Panc1 (cell line): ENCODE data around the gene RNF41. TPM values are rescaled to one million over a fixed set of nuclear protein-coding genes. Genes with fewer than 3 reads are reported as not detected.

Source experiments
- ATAC-seq: fragments of 200-7000 bp; cut with Tn5 transposase; 2 replicates; pipeline ENCODE4 v1.9.1; 2020; ENCODE audit warnings: mild to moderate bottlenecking, moderate library complexity
- BruUV-seq: library from RNA; stranded (reverse); fragments of 400-500 nt; replicated peaks from 2 replicates; lab custom pipeline; 2021; lab: Mats Ljungman, UMichigan
- CTCF ChIA-PET: fragments of 300-600 bp; sonication (Branson Sonifier 250); formaldehyde crosslinking; loops from one replicate; lab custom pipeline; 2022; ENCODE audit warnings: antibody characterized with exemption; lab: Charles Lee
- POLR2A ChIA-PET: fragments of 300-600 bp; sonication (Branson Sonifier 250); formaldehyde crosslinking; loops from one replicate; lab custom pipeline; 2022; ENCODE audit warnings: antibody characterized with exemption; lab: Charles Lee
- DNase-seq: peaks from one replicate; pipeline ENCODE4 v3.0.0-alpha.2; 2010; ENCODE audit warnings: low read depth, low spot score
- H3K27ac ChIP-seq: 2 replicates; pipeline ENCODE4 v1.5.1; 2011; ENCODE audit warnings: mild to moderate bottlenecking, low read length, inconsistent platforms
- H3K27me3 ChIP-seq: fragments of 200-500 bp; sonication (Bioruptor generic); 2 replicates; pipeline ENCODE4 v1.6.0; 2014; ENCODE audit warnings: low read length, inconsistent platforms; ENCODE audit not compliant: control insufficient read depth, insufficient read depth
- H3K36me3 ChIP-seq: fragments of 200-500 bp; sonication (Bioruptor generic); 2 replicates; pipeline ENCODE4 v1.5.1; 2014; ENCODE audit warnings: inconsistent platforms, mild to moderate bottlenecking, low read length, moderate library complexity; ENCODE audit not compliant: control insufficient read depth, insufficient read depth
- H3K4me1 ChIP-seq: 2 replicates; pipeline ENCODE4 v1.5.1; 2011; ENCODE audit warnings: inconsistent platforms, mild to moderate bottlenecking, low read length, moderate library complexity; ENCODE audit not compliant: control insufficient read depth, insufficient read depth
- H3K4me3 ChIP-seq, 2 experiments: 2 replicates each; pipeline ENCODE4 v1.5.1; 2011 to 2012; ENCODE audit warnings: low read depth in 2 of 2, low read length in 2 of 2, mild to moderate bottlenecking in 2 of 2, inconsistent platforms in 1 of 2, moderate library complexity in 1 of 2
- H3K9me3 ChIP-seq: fragments of 200-500 bp; sonication (Bioruptor generic); 2 replicates; pipeline ENCODE4 v1.5.1; 2014; ENCODE audit warnings: low read depth, mild to moderate bottlenecking, inconsistent platforms, low read length, moderate library complexity; ENCODE audit not compliant: control insufficient read depth, insufficient read depth
- POLR2AphosphoS5 ChIP-seq: IDR thresholded peaks from 2 replicates; pipeline ENCODE4 v1.6.1; 2012; ENCODE audit warnings: mild to moderate bottlenecking, low read depth, low read length, moderate library complexity
- SIN3A ChIP-seq: IDR thresholded peaks from 2 replicates; pipeline ENCODE4 v1.6.1; 2012; ENCODE audit warnings: low read depth, mild to moderate bottlenecking, low read length, moderate library complexity, borderline replicate concordance; ENCODE audit not compliant: insufficient read depth
- TCF7L2 ChIP-seq: IDR thresholded peaks from 2 replicates; pipeline ENCODE4 v1.6.1; 2011; ENCODE audit warnings: mild to moderate bottlenecking, low read depth, low read length, inconsistent platforms
- in situ Hi-C: cut with HindIII; loops from 2 replicates; pipeline ENCODE4 v1.10.0; 2016; ENCODE audit warnings: low sequenced_read_pairs, low pct_unique_long_range_greater_than_20kb
- intact Hi-C: fragments of 100-400 bp; cut with micrococcal nuclease; formaldehyde crosslinking; loops from one replicate; pipeline ENCODE4 v1.10.0; 2022; ENCODE audit not compliant: unreplicated experiment
- total RNA-seq: library from RNA; stranded (reverse); gene quantifications from one replicate; pipeline ENCODE4 v1.2.1, GENCODE V29; 2021; ENCODE audit not compliant: unreplicated experiment
- TF ChIP-seq, protein P1 (sequence below), 2 experiments: IDR thresholded peaks; 2 replicates each; pipeline ENCODE4 v1.6.1; 2011 to 2012; ENCODE audit warnings: low read depth in 2 of 2, control low read depth in 1 of 2, low read length in 1 of 2, mild to moderate bottlenecking in 1 of 2, moderate library complexity in 1 of 2; ENCODE audit not compliant: insufficient read depth in 1 of 2
- TF ChIP-seq, protein P2 (sequence below): fragments of 450-650 bp; IDR thresholded peaks from 2 replicates; pipeline ENCODE4 v1.5.1; 2017; ENCODE audit warnings: mild to moderate bottlenecking

Gene RNF41
- total RNA-seq, 1 experiment from 2014 or later: 35.3 TPM

DNA sequence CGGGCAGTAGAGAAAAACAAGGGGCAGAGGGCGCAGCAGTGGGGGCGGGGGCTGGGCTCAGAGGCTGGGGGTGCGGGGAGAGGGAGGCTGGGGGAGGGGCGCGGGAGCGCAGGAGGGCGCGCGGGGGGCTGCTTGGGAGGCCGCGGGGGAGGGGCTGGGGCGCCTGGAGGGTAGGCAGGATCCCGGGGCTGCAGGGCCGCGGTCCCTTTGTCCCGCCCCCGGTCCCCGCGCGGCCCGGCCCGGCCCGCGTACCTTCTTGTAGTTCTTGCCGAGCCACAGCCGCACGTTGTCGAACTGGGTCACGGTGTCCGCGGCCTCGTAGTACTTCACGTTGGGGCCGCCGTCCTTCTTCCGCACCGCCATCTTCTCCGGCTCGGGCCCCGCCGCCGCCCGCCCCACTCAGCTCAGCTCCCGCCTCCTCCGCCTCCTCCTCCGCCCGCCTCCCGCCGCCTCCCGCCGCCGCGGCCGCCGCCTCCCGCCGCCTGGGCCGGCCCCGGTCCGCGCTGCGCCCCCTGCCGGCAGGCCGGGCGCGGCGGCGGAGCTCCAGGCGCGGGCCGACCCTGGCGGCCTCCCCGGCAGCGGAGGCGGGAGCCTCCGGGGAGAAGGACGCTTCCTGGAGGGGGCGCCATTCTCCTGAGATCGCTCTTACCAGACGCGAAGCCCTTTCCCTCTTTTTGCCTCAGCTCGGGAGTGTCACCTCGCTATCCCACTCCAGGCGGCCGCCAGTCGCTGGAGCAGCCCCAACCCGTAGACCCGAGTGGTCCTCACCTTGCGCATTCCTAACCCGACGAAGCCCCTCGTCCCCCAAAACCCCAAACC lies 32.4 kb downstream of the RNF41 start, which contains the start of gene SMARCC2:
SMARCC2 (minus strand) TSS at position 385 of the 819 bp plus-strand sequence; CDS start at position 363, 22 bp downstream.
- intact Hi-C loops: loop anchor here (1.0 kb wide), 1 partner anchor 70 kb away; no protein-coding TSS in a partner anchor
- H3K9me3 ChIP-seq: no peaks in the 10 kb centered on the region
- no peaks in the 10 kb centered on the region for H3K27me3 ChIP-seq
- peak within 1 kb of the TSS; percentile 77 to 98 for H3K4me3 ChIP-seq
- POLR2A ChIA-PET: interaction anchor here (0.5 to 0.7 kb wide), 5 partner anchors 33 to 436 kb away, joined by 3 to 8 read pairs (median 3); partner anchors contain the start of genes ESYT1, RNF41 and ZC3H10
- no TSS peak for BruUV-seq
- H3K4me1 ChIP-seq: peaks cover 12% of the 10 kb centered on the region
- peak; percentile 64 for DNase-seq
- in situ Hi-C loops: no loop called here
- ATAC-seq: peak; percentile 91
- CTCF ChIA-PET: interaction anchor here (0.5 to 2.0 kb wide), 17 partner anchors 9 to 448 kb away, joined by 3 to 41 read pairs (median 5); partner anchors contain the start of genes RBMS2, RNF41 and ZC3H10
- H3K27ac ChIP-seq: peak within 1 kb of the TSS; percentile 95
- TF ChIP-seq SIN3A (peak; percentile 89; the same call in 1 of the 2 replicates), TCF7L2 (no peak), POLR2AphosphoS5 (peak; percentile 57)
- TF ChIP-seq, protein P1, sequence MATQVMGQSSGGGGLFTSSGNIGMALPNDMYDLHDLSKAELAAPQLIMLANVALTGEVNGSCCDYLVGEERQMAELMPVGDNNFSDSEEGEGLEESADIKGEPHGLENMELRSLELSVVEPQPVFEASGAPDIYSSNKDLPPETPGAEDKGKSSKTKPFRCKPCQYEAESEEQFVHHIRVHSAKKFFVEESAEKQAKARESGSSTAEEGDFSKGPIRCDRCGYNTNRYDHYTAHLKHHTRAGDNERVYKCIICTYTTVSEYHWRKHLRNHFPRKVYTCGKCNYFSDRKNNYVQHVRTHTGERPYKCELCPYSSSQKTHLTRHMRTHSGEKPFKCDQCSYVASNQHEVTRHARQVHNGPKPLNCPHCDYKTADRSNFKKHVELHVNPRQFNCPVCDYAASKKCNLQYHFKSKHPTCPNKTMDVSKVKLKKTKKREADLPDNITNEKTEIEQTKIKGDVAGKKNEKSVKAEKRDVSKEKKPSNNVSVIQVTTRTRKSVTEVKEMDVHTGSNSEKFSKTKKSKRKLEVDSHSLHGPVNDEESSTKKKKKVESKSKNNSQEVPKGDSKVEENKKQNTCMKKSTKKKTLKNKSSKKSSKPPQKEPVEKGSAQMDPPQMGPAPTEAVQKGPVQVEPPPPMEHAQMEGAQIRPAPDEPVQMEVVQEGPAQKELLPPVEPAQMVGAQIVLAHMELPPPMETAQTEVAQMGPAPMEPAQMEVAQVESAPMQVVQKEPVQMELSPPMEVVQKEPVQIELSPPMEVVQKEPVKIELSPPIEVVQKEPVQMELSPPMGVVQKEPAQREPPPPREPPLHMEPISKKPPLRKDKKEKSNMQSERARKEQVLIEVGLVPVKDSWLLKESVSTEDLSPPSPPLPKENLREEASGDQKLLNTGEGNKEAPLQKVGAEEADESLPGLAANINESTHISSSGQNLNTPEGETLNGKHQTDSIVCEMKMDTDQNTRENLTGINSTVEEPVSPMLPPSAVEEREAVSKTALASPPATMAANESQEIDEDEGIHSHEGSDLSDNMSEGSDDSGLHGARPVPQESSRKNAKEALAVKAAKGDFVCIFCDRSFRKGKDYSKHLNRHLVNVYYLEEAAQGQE (IDR thresholded peaks at IDR 0.05; ENCODE audit: insufficient read depth in 1 of 2, low read depth in 2 of 2, low read length in 1 of 2): 0 out of 4 replicates have a peak, but pooled peaks of 1 of the 2 experiments have one; percentile 22
- TF ChIP-seq, protein P2, sequence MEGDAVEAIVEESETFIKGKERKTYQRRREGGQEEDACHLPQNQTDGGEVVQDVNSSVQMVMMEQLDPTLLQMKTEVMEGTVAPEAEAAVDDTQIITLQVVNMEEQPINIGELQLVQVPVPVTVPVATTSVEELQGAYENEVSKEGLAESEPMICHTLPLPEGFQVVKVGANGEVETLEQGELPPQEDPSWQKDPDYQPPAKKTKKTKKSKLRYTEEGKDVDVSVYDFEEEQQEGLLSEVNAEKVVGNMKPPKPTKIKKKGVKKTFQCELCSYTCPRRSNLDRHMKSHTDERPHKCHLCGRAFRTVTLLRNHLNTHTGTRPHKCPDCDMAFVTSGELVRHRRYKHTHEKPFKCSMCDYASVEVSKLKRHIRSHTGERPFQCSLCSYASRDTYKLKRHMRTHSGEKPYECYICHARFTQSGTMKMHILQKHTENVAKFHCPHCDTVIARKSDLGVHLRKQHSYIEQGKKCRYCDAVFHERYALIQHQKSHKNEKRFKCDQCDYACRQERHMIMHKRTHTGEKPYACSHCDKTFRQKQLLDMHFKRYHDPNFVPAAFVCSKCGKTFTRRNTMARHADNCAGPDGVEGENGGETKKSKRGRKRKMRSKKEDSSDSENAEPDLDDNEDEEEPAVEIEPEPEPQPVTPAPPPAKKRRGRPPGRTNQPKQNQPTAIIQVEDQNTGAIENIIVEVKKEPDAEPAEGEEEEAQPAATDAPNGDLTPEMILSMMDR: peak; percentile 99
- peaks cover 17% of the 10 kb centered on the region for H3K36me3 ChIP-seq

DNA sequence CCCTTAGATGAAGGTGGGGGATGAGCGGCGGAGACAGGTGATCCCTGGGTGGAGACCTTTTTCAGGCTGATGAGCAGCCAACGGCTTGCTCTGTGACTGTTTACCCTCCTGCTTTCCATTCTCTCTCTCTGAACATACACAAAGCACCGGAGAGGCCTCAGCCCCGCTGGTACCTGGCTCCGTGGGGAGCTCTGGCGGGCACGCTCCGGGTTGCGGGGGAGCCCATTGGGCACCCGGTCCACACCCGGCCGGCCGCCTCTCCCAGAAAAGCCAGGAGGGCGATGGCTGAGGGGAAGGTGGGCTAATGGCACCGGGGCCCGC lies 33.0 kb downstream of the RNF41 start:
- DNase-seq: no peak
- BruUV-seq: no TSS peak

More for the DNA sequence above, 33.0 kb downstream of the RNF41 start:
- no peaks in the 10 kb centered on the region for H3K9me3 ChIP-seq
- H3K27me3 ChIP-seq: no peaks in the 10 kb centered on the region
- CTCF ChIA-PET: interaction anchor here (0.5 to 2.0 kb wide), 7 partner anchors 19 to 253 kb away, joined by 4 to 41 read pairs (median 5); partner anchors contain the start of genes RNF41 and ZC3H10
- peaks cover 21% of the 10 kb centered on the region for H3K36me3 ChIP-seq
- ATAC-seq: 0 out of 2 replicates have a peak, but pooled peaks have one; percentile 0
- peak overlapping the region; percentile 88 for H3K27ac ChIP-seq
- intact Hi-C loops: loop anchor here (1.0 kb wide), 1 partner anchor 69 kb away; no protein-coding TSS in a partner anchor
- H3K4me3 ChIP-seq: peak overlapping the region; percentile 77 to 94
- POLR2A ChIA-PET: interaction anchor here (0.6 to 0.7 kb wide), 2 partner anchors 61 to 85 kb away, joined by 3 to 4 read pairs; partner anchors contain the start of gene ESYT1
- in situ Hi-C loops: no loop called here
- peaks cover 12% of the 10 kb centered on the region for H3K4me1 ChIP-seq
- no peak for TF ChIP-seq TCF7L2
